ENCODE results near the gene POSTN.

Gene POSTN

DNA sequence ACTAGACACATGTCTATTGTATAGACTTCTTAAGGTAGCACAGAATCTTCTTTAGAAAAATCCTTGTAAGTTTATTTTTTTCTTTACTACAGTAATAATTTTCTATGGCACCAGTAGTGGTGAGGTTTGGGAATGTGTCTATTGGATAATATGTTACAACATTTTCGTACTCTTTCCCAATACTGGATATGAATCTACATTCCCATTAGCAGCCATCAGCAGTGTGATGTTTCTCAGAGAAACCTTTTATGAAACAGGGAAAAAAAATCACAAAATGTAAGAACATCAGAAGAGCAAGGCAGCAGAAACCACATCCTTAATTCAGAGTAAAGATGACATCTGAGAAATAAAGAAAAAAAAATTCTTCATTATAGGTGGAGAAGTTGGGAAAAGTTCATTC lies 83.3 kb downstream of the POSTN start:
- DNase-seq (ENCODE audit: low spot score), result no peak

All from globus pallidus (tissue), 1 donor.